ENCODE results near the gene SLC26A2. TPM values are rescaled to one million over a fixed set of nuclear protein-coding genes. Genes with fewer than 3 reads are reported as not detected.

The SLC26A2 gene
- total RNA-seq, 1 donor from 2014 or later = 12.6 TPM

GRCh38 chr5:149982505-149982904 is 21.9 kb downstream of the SLC26A2 start:
- H3K36me3 Mint-ChIP-seq (ENCODE audit: insufficient read depth) = peaks cover 15% of the 10 kb centered on the region
- H3K27me3 Mint-ChIP-seq = no peaks in the 10 kb centered on the region
- no peak overlapping the region for H3K27ac Mint-ChIP-seq
- H3K4me1 Mint-ChIP-seq (ENCODE audit: low read depth) = peaks cover 16% of the 10 kb centered on the region
- no peak overlapping the region for H3K4me3 Mint-ChIP-seq (ENCODE audit: low read depth)
- TF ChIP-seq CTCF (IDR thresholded peaks at IDR 0.05; ENCODE audit: unreplicated experiment) = no peak
- no peak for DNase-seq (ENCODE audit: low spot score, unreplicated experiment)
- no peaks in the 10 kb centered on the region for H3K9me3 Mint-ChIP-seq (ENCODE audit: low read depth)

- Mint-ChIP-seq H3K4me3 (ENCODE audit: low read depth) (no peak overlapping the region), H3K27ac (no peak overlapping the region), H3K36me3 (ENCODE audit: insufficient read depth) (no peaks in the 10 kb centered on the region), H3K4me1 (ENCODE audit: low read depth) (peaks cover 11% of the 10 kb centered on the region), H3K9me3 (ENCODE audit: low read depth) (no peaks in the 10 kb centered on the region), H3K27me3 (no peaks in the 10 kb centered on the region)
- no peak for TF ChIP-seq CTCF (IDR thresholded peaks at IDR 0.05; ENCODE audit: unreplicated experiment)
- DNase-seq (ENCODE audit: low spot score, unreplicated experiment) = no peak
Measured at GRCh38 chr5:149988126-149988525, 27.6 kb downstream of the SLC26A2 start.

GRCh38 chr5:149990518-149991376 is 30.2 kb downstream of the SLC26A2 start:
- Mint-ChIP-seq H3K4me3 (ENCODE audit: low read depth) (no peak overlapping the region), H3K9me3 (ENCODE audit: low read depth) (no peaks in the 10 kb centered on the region), H3K27ac (no peak overlapping the region), H3K27me3 (no peaks in the 10 kb centered on the region), H3K36me3 (ENCODE audit: insufficient read depth) (no peaks in the 10 kb centered on the region), H3K4me1 (ENCODE audit: low read depth) (peaks cover 7% of the 10 kb centered on the region)
- TF ChIP-seq CTCF (IDR thresholded peaks at IDR 0.05; ENCODE audit: unreplicated experiment) = peak; percentile 96
- peak; percentile 63 for DNase-seq (ENCODE audit: low spot score, unreplicated experiment)

- H3K27me3 Mint-ChIP-seq = no peaks in the 10 kb centered on the region
- no peak for TF ChIP-seq CTCF (IDR thresholded peaks at IDR 0.05; ENCODE audit: unreplicated experiment)
Measured at GRCh38 chr5:149993471-149993870, 32.9 kb downstream of the SLC26A2 start.

GRCh38 chr5:149995385-149996204 is 35.0 kb downstream of the SLC26A2 start:
- Mint-ChIP-seq H3K4me1 (ENCODE audit: low read depth) (peaks cover 17% of the 10 kb centered on the region), H3K27ac (no peak overlapping the region), H3K9me3 (ENCODE audit: low read depth) (no peaks in the 10 kb centered on the region), H3K36me3 (ENCODE audit: insufficient read depth) (peaks cover 2% of the 10 kb centered on the region), H3K27me3 (no peaks in the 10 kb centered on the region), H3K4me3 (ENCODE audit: low read depth) (no peak overlapping the region)
- no peak for DNase-seq (ENCODE audit: low spot score, unreplicated experiment)
- TF ChIP-seq CTCF (IDR thresholded peaks at IDR 0.05; ENCODE audit: unreplicated experiment) = no peak

More at GRCh38 chr5:149993471-149993870, 32.9 kb downstream of the SLC26A2 start:
- DNase-seq (ENCODE audit: low spot score, unreplicated experiment) = no peak
- Mint-ChIP-seq H3K27ac (no peak overlapping the region), H3K36me3 (ENCODE audit: insufficient read depth) (peaks cover 2% of the 10 kb centered on the region), H3K9me3 (ENCODE audit: low read depth) (no peaks in the 10 kb centered on the region), H3K4me3 (ENCODE audit: low read depth) (no peak overlapping the region), H3K4me1 (ENCODE audit: low read depth) (peaks cover 7% of the 10 kb centered on the region)

Data from progenitor cell of endocrine pancreas (in vitro differentiated cells).